ENCODE results near the gene SULF2.
A peak's percentile ranks its signal among the peaks of the same experiment; 100 is the strongest.

Gene SULF2

GRCh38 chr20:47642118-47642517, 143.2 kb downstream of the SULF2 start:
- DNase-seq = no peak

GRCh38 chr20:47638851-47639250, 146.4 kb downstream of the SULF2 start:
- DNase-seq = no peak

- no peak for DNase-seq
These were observed 150.0 kb downstream of the SULF2 start for GRCh38 chr20:47635256-47635655.

GRCh38 chr20:47631078-47631477, 154.2 kb downstream of the SULF2 start:
- DNase-seq = peak; percentile 42

- DNase-seq = no peak
These were observed 155.4 kb downstream of the SULF2 start for GRCh38 chr20:47629907-47630306.

DNA sequence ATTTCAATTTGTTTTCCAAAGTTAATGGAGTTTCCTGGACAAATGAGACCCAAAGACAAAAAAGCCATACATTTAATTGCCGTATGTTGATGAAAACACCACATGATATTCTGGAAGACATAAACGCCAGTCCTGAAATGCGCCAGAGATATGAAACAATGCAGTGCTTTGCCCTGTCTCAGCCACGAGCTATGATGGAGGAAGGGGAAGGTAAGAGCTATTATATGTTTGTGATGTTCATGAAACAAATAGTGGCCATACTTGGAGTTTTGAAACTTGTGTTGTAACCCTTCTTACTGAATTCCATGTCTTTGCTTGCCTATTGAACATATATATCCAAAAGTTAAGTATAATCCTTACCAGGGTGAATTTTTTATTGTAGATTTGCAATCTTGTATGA, 157.7 kb downstream of the SULF2 start:
- DNase-seq = no peak

DNA sequence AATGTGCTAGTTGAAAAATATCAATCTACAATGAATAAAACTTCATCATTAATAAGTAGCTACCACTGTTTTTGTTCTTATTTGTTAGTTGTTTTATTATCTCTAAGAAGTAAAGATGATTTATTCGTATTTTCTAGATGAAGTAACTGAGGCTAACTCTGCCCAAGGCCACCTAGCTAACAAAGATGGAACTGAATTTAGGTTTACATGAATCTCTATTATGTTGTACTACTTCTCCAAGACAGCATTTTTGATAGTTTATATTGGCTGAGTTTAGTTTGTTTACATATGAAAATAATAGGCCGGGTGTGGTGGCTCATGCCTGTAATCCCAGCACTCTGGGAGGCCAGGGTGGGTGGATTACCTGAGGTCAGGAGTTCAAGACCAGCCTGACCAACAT, 162.1 kb downstream of the SULF2 start:
- no peak for DNase-seq

DNA sequence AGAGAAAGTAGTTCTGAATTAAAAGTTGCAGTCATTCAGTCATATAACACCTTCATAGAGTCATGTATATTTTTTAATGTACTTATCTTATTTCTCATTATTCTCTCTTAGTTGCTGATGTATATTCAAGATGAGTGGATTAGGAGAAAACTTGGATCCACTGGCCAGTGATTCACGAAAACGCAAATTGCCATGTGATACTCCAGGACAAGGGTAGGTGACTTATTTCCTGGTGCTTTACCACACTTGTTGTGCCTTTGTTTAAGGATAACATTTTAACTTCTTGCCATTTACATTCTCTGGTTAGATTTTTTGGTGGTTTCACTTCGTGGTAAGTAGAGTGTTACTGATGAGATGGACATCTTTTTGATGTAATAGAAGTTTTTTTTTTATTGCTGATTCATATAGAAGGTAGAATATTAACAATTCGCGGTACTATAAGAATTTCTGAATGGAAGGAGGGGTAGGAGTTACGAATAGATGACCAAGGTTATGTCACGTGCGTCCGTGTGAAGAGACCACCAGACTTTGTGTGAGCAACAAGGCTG, 163.1 kb downstream of the SULF2 start:
- no peak for DNase-seq

GRCh38 chr20:47620808-47621805, 164.2 kb downstream of the SULF2 start:
- peak; percentile 28 for DNase-seq

DNA sequence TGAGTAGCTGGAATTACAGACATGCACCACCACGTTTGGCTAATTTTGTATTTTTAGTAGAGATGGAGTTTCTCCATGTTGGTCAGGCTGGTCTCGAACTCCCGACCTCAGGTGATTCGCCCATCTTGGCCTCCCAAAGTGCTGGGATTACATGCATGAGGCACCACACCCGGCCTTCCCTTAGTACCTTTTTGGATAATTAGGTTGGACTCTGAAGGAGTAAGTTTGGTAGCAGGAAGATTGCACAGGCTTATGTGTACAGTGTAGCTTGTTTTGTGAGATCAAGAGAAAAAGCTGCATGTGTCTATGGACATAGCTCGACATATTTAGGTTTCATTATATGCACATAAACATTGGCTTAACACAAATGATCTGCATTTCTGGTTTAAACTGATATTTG, 166.8 kb downstream of the SULF2 start:
- no peak for DNase-seq

- DNase-seq = no peak
These were observed 170.5 kb downstream of the SULF2 start for GRCh38 chr20:47614703-47615309.

DNA sequence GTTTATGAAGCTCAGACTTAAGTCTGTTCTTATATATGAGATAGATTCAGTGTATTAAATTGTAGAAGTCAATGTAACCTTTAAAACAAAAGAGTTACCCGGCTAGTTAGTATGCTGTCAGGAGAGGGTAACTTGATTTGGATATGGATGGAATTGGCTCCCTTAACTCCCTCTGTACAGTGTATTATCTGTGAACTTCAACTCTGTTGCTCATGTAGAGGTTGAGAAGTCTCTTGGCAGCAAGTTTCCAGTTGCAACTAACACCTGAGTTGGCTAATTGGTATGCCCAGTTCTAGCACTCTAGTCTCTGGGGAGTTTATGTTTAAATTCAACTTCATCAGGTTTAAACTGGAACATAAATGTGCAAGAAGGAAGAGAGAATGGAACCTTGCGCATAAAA, 172.6 kb downstream of the SULF2 start:
- no peak for DNase-seq

GRCh38 chr20:47611785-47612184, 173.5 kb downstream of the SULF2 start:
- DNase-seq = no peak

GRCh38 chr20:47610945-47611250, 174.4 kb downstream of the SULF2 start:
- no peak for DNase-seq

- DNase-seq = no peak
These were observed 174.9 kb downstream of the SULF2 start for GRCh38 chr20:47610247-47610944.

DNA sequence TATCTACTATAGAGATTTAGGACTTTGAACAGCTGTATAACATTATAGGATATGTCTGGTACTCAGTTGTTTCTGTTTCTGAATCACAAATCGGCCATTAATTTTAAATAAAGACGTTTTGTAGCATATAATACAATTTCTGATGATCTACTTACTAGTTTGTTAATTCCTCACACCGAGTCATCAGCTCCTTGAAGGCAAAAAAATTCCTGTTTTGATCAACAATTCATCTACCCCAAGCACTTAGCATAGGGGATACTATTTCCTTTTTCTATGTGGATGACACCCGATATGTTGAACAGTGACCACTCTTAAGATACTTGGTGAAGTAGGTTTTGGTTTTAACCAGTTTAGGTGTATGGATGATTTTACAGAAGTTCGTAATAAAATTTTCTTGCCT, 176.3 kb downstream of the SULF2 start:
- no peak for DNase-seq
